Stimulated activated CD4-positive, alpha-beta T cell treated with anti-CD3 and anti-CD28 coated beads, Interleukin-12 subunit alpha, Interleukin-12 subunit beta, amount 100 ng/mL, for 48 hours (primary cell): ENCODE measurements around the gene FTH1.
"Not testable (repeated sequence)": the region's sequence is repeated elsewhere in the genome, so short reads cannot be mapped to it uniquely, and the experiment has no call there.

Source experiments
- DNase-seq, 3 donors: peaks; one replicate each; pipeline ENCODE4 v3.0.0-alpha.2; 2020; ENCODE audit warnings: low read depth in 2 of 3, low spot score in 1 of 3

The FTH1 gene

DNA sequence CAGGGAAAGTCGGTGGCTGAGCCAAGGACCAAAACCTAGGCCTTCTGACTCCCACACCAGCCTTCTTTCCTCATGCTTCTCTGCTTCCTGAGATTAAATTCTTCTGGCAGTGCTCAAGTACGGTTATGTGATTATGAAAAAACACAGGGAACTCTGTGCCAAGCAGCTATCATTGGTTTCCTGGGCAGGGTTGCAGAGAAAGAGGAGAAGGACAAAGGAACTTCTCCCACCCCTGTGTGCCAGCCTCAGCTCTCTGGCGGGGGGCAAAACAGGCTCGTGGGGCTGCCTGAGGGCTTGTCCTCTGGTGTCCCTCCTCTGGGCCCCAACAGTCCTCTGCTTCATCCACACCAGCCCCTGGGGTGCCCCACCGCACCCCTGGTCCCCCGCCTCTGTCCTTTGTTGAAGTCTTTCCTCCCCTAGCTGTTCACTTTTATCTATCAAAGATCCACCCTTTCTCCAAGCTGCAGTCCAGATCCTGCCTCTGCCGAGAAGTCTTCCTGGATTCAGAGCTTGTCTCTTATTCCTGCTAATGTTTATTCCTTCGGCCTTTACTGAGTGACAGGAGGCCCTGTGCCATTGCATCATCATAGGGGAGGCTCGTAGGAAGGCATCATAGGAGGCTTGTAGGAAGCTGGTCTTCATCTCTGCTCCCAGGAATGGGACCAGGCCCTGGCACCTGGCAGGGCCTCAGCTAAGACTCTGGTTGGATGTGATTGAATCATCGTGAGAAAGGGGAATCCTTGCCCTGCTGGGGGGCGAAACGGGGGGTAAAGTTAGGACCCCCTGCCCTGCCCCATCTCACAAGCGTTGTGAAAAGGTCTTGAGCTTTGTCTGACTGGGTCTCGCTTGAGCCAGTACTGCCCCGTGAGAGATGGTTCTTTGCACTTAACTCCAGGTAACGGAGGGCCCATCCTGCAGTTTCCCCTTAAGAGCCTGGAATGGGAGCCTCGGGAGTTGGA is 11.5 kb upstream of the FTH1 start:
- no peak for DNase-seq

DNA sequence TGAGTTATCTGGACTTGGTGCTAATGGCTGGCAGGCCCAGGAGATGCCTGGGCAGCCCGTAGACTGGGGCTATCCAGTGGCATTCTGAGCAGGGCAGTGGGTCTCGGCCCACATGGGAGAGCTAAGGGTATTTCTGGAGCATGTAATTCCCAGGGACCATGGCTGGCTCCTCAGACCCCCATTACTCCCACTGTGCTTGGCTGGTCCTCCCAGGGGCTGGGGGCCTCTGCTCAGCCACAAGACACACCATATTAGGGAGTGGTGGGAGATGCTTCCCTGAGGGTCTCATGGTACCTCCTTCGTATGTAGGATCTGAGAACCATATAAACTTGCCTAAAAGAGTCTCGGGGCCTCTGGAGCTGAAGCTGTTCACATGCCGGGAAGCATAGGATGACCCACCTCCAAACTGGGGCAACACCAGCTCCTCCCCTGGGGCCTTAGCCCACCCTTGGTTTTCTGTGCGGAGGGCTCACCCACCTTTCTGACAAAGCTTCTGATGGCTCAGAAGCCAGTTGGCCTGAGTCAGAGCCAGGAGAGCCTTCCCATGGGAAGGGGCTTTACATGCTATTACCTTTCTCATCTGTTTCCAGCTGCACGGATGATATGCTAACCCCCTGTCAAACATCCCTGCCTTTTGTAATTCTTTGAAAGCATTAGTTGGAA is 9.5 kb upstream of the FTH1 start:
- DNase-seq = no peak

DNA sequence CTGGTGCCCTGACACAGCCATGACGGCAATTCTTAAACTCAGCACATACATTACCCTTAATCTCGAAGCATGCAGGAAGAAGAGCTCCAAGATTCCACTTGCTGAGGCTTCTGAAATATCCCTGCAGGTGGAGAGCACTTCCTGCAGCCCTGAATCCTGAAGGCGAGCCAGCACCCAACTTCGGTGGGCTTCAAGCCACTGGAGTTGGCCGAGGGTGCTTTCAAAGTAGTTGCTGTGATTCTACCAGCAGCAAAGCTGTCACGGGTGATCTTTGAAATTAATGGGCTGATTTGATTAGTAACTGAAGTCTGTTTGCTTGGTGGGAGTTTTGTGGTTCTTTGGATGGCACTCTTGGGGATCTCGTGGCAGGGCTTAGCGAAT is 9.0 kb upstream of the FTH1 start:
- no peak for DNase-seq

DNA sequence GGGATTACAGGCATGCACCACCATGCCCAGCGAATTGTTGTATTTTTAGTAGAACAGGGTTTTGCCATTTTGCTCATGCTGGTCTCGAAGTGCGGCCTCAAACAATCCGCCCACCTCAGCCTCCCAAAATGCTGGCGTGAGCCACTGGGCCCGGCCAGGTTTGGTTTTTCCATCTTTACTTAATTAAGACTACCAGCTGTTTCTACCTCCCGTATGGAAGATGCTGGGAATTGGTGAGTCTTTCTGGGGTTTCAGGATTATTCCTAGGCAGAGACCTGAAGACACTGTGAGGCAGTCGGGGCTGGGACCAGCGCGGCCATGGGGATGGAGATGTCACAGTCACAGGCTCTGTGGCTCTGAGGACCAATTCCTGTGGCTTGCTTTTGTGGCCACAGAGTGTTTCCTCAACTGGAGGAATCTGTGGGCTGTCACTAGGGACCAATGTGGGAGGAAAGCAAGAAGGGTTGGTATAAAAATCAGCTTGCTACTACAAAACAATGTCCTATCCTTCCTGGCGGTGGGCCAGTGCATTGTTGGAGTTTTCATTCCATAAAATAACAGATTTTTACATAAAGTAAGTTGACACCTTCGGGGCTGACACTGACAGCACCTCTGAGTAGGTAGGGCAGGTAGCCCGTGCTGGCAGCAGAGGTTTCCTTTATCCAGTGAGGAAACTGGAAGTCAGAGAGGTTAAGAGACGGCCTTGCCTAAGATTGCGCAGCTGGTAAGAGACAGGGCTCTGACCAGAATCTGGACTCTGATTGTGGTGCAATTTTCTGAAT is 8.4 kb upstream of the FTH1 start:
- DNase-seq = no peak

DNA sequence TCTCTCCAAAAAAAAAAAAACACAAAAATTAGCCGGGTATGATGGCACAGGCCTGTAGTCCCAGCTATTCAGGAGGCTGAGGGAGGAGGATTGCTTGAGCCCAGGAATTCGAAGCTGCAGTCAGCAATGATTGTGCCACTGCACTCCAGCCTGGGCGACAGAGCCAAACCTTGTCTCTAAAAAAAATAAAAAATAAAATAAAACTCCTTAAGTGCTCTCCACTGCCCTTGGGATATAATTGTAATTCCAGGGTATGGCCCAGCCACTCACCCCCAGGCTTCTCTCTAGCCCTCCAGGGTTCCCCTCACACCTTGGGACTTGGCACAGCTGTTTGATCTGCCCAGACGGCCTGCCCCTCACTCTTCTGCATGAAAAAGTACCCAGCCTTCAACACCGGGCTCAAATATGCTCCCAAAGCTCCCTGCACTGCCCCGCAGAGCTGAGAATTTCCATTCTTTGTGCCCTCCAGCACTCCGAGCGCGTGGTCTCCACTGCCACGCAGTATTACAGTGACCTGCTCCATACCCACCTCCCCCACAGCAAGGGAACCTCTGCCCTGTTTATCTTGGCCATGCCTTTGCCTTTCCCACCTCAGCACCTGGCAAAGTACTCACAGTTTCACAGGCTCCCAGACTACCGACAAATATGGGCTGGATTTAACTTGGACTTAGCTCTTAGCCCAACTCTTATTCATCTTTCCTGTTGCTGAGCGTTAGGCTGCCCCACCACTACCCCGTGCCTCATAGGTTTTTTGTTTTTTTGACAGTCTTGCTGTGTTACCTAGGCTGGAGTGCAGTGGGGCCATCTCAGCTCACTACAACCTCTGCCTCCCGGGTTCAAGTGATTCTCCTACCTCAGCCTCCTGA is 7.6 kb upstream of the FTH1 start:
- DNase-seq = no peak

DNA sequence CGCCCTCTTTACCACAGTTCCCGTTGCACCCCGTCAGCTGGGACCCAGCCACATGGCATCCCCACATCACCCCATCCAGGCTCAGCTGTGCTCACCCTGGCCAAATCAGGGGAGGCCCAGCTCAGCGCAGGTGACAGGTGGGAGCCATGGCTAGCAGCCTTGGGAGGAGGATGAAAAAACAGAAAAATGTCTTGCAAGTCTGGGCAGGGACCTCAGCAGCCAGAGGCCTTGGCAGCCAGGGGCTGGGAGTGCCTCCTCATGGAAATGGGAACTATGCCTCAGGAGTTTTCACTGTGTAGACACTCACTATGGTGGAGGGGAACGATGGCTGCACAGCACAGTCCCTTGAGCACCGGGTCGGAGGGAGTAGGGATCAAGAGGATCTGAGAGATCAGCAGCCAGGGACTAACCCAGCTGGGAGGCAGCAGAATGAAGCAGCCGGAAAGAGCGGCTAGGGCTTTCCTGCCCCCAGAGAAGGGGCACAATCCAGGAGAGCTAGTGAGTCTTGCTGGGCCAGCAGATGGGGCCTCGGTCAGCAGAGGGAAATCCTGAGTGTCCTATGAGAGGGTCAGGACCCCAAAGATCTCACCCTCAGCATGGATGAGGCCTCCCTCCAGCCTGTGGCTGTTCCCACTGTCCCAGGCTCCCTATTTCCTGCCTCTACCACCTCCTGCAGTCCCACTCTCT is 6.2 kb upstream of the FTH1 start:
- DNase-seq = no peak

DNA sequence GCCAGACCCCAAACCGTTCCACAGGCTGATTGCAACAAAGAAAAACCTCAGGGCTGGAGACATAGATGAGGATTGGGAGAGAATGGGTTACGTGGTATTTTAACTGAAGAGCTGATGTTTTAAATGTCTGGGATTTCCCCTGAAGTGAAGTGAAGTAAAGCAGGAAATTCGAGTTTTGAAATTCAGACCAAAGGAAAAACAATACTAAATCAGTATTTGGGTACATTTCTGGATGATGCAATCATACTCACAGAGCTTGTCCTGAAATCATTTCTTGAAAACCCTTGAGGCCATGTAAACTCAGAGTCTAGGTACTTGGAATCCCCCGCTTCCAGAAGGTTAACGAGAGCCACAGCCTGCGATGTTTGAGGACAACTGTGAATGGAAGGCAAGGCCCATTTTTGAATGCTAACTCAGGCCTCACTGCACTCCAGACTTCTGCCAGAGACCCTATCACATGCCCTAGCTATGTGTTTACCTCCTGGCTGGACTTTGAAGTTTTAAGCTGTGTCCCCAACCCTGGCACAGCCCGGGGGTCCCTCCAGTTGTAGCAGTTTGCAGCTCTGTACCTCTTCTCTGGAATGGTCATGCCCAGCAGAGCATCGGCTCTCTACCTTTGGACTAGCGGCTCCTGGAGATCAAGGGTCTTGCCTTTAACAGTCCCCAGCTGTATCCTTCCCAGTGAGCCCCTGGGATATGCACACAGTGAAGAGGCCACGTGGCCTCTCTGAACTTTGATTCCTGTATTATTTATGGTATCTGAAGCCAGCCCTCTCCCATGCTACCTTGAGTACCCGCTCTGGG is 5.4 kb upstream of the FTH1 start:
- DNase-seq = no peak

DNA sequence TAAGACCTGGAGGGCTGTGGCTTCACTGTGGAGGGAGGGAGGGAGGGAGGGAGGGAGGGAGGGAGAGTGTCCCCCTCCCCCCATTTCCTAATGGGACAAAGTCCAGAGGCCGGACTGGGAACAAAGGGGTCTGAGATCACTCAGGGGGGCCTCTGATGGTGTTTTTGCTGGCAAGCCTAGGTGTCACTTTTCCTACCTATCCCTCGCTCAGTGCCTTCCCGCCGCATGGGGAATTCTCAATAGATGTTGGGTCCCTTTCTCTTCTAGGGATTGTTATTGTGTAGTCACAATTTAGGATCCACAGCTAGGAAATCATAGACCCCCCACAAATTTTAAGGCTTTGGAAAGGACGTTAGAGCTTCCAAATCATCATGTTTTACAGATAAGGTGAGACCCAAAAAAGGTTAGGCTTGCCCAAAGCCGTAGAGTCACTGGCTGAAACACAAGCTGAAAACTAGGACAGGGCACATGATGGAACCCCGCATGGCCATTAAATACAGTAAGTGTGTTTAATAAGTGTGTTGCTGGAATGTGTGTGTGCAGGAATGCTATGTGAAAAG is 4.8 kb upstream of the FTH1 start:
- no peak for DNase-seq

DNA sequence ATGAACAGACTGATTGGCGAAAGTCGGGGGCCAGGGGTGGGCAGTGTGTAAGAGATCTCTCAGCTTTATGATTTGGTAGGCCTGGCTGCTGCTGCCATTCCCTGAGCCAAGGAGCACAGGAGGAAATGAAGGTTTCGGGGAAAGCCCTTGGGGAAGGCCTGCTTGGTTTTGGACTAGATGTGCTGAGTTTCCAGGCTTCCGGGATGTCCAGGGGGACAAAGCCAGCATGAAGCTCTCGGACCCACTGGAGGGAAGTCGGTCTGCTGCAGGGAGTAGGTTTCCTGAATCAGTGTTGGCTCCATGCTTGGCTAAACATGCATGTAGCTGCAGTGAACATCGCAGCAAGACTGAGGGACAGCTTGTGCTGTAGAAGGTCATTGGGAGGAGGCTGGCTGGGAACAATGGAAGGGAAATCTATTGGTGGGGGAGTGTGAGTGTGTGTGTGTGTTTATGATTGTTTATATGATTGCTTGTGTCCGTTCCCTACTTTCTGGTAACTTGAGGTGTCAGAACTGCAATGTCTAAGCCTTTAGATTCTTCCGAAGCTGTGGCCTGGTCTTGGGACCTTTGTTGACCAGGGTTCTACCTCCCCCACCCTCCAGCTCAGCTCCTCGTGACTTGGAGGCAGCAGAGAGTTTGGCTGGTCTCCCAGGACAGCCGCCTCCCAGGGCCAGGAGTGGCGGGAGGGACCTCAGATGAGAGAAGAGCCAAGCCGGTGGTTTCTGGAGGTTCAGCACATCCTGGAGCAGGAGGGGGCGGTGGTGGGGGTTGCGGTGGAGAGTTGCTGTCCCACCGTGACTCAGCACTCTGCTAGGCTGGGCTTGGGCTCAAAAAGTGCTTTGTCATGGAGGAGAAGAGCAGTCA is 4.0 kb upstream of the FTH1 start:
- DNase-seq = peak in 2 of 3 donors; percentile 38 to 53

DNA sequence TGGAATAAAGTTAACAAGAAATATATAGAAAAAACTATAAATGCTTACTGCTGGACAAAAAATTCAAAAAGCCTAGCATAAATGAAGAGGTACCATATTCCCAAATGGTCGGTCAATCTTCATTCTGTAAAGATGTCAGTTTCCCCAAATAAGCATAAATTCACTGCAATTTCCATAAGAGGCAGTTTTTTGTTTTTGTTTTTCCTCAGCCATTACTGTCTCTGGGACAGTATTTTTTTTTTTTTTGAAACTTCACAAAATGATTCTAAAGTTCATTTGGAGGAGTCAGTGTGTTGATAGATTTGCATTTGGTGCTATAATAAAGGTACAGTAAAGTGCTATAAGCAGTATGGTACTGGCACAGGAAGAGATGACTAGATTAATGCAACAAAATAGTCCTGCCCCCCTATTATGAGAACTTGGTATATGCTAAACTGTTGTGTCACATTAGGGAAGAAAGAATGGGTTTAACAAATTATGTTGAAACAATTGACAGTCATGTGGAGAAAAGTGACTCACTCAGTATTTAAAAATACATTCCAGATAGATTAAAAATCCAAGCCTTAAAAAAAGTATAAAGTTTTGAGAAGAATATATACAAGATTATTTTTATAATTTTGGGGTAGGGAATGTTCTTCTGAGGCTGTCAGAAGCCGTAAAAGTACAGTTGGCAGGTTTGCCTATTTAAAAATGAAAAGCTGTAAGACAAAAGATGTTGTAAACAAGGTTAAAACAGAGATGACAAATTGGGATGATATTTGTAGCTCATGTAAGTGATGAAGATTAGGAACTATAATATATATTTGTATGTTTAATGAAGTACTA is 2.6 kb upstream of the FTH1 start:
- no peak for DNase-seq

DNA sequence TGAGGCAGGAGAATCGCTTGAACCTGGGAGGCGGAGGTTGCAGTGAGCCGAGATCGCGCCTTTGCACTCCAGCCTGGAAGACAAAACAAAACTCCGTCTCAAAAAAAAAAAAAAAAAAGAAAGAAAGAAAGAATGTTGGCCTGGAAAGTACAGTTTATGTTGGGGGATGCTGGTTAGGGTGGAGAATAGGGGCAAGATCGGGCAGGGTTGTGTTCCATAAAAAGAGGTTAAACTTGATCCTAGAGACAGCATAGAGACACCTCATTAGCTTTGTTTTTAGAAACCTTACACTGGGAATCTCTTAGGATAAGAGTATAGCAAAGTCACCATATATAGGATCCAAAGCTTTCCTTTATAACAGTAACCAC is 1.9 kb upstream of the FTH1 start:
- DNase-seq = no peak

DNA sequence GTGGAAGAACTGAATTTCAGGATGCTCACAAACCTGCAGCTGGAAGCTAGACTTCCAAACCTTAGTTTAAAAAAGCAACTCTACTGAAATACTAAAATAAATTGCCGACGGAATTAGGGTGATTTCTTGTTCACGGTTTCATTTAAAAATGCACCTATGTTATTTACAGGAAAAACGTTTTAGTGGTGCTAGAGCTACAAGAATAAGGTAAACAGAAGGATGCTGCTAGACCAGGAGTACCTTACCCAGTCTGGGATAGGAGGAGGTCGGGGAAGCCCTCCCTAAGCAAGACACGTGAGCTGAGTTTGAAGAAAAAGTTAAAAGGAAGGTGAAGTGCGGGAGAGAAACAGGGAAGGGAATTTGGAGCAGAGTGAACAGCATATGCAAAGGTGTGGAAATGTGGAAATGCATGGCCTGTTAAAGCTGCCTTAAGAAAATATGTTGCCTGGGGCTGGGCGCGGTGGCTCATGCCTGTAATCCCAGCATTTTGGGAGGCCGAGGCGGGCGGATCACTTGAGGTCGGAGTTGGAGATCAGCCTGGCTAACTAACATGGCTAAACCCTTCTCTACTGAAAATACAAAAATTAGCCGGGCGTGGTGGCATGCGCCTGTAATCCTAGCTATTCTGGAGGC is 1.4 kb upstream of the FTH1 start:
- no peak for DNase-seq

DNA sequence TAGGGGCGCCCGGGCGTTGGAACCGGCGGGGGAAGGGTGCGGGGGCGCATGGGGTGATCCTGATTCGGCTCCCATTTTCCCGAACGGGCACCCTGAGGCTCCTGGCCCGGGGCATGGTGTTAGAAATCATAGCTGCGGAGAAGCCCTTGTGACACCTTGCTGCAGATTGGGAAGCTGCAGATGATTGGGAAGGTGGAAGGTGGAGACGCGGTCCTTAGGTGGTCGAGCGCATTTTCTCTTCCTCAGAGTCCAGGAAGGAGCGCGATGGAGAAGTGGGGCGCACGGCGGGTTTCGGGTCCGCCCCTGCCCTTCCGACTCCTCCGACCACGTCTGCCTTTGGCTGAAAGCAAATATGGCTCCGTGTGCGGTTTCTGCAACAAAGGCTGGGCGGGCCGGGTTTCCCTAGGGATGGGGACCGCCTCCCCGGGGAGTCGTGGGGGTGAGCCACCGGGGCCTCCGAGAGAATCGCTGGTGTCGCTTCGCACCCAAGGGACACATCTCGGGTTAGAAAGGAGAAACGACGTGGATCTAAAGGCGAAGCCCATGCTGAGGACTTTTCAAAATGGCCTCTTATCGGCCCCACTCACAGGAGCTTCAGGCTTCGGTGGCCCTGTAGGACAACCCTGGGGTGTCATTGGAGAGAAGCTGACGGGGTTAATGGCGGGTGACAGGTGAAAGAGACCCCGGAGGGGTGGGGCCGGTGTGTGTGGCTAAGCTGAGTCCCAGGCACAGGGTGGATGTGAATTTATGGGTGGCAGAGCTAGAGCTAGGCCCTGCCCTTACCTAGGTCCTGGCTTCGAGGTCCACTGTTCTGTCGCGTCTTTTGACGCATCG is 707 bp upstream of the FTH1 start:
- DNase-seq = peak in 1 of 3 donors; percentile 41

DNA sequence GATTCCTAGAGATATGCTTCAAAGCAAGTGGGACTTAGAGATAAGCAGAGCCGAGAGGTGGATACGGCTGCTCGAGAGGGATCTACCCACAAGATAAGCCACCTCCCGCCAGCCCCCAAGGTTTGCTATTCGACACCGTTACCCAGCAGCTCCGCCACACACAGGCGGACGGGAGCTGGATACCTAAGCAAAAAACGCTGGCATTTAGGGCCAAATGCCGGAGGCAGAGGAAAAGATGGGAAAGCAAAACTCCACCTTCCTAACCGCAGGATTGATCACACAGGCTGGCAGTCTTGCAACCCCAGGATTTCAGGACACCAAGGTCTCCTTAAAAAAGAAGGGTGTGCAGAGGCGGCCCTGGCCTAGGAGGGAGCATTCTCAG is 709 bp downstream of the FTH1 start:
- no peak for DNase-seq

DNA sequence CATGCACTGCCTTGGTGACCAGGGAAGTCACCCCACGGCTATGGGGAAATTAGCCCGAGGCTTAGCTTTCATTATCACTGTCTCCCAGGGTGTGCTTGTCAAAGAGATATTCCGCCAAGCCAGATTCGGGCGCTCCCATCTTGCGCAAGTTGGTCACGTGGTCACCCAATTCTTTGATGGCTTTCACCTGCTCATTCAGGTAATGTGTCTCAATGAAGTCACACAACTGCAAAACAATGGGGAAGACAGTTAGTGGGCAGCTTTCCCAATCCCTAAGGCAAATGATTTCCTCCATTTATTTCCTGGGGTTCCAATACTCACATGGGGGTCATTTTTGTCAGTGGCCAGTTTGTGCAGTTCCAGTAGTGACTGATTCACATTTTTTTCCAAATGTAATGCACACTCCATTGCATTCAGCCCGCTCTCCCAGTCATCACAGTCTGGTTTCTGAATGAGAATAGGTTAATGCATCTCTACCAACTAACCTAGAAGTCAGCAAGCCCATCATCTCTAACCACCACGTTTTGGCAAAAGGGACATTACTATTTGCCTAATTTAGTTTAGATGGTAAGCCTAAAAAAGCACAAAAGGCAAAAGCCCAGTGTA is 2.7 kb downstream of the FTH1 start:
- not testable (repeated sequence) for DNase-seq
